ENCODE data around the gene FBXW10B.
A peak's percentile ranks its signal among the peaks of the same experiment; 100 is the strongest.
"Not testable (repeated sequence)": the region's sequence is repeated elsewhere in the genome, so short reads cannot be mapped to it uniquely, and the experiment has no call there.

Gene FBXW10B, protein sequence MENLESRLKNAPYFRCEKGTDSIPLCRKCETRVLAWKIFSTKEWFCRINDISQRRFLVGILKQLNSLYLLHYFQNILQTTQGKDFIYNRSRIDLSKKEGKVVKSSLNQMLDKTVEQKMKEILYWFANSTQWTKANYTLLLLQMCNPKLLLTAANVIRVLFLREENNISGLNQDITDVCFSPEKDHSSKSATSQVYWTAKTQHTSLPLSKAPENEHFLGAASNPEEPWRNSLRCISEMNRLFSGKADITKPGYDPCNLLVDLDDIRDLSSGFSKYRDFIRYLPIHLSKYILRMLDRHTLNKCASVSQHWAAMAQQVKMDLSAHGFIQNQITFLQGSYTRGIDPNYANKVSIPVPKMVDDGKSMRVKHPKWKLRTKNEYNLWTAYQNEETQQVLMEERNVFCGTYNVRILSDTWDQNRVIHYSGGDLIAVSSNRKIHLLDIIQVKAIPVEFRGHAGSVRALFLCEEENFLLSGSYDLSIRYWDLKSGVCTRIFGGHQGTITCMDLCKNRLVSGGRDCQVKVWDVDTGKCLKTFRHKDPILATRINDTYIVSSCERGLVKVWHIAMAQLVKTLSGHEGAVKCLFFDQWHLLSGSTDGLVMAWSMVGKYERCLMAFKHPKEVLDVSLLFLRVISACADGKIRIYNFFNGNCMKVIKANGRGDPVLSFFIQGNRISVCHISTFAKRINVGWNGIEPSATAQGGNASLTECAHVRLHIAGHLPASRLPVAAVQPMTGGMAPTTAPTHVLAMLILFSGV

DNA sequence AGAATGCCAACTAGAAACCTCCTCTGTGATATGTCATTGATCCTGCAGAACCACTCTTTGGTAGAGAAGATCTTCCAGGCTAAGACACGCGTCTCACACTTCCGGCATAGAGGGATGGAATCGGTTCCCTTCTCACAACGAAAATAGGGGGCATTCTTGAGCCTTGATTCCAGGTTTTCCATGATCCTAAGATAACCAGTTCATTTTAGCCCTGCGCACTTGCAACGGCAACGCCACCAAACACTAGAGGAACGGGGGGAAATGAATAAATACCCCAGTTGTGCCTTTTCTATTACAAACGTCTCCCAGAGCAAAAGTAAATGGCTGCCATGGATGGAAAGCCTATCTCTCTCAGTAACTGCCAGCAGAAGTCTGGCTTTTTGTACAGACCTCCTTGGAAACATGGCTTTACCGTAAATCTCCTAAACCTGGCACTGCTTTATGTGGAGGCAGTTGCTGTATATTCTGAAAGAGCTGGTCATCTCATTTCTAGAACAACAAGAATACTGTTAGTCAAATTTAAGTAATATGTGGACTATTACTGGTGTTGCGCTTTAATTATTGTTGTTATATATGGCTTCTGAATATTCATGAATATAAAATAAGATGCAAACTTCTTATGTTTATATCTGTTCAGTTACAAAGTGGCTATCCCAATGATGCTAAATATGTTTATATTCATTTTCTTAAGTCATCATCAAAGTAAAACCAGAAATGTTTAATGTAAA, at the start of gene FBXW10B:
TSS of gene FBXW10B (minus strand) at position 374 of the 728 bp plus-strand sequence. CDS start at position 182, 192 bp downstream.
- not testable (repeated sequence) for DNase-seq

DNA sequence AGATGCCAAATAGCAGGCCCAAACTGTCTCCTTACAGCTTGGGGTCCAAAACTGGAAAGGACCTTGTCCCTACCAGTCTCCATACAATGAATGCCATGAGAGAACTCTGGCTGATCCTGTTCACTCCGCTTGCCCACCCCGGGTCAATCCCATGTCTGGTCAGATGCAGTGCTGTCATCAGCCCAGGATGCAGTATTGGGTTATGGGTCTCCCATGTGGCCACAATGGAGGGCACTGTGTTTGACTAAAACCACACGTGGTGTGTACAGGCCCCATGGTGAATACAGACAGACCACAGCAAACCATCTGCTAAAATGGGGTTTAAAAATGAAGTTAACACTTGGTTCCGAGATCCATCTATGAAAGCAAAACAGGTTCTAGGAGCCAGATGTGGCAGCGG, 44.2 kb upstream of the FBXW10B start:
- DNase-seq: no peak

DNA sequence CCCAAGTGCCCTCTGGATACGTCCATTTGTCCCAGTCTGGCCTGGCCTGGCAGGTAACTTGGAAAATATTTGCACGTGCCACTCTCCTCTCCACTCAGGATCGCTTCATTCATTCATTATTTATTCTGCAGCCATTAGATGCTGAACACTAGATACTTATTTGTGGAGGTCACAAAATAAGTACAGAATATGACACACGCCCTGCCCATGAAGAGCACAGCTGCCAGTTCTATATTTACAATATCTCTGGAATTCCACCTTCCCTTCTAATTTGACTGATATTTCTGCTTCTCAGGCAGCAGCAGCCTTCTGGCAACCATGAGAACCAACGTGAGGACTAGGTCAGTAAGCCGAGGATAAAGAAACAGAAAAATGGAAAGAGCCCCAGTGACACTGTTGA, 43.7 kb upstream of the FBXW10B start:
- no peak for DNase-seq

DNA sequence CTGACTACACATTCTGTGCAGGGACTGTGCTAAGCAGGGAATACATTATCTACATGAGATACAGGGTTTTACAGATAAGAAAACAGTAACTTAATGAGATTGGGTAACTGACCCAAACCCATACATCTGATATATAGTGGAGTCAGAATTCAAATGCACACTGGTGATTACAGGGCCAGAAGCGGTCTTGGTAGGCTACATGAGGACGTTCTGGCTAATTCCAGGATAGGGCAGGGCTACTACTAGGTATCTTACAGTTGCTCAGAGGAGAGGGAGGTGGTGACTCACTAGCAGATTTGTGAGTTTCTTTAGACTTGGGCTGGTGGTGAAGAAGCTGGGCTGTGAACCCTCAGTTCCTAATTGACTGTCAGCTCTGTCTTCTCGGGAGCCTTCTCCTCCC, 43.2 kb upstream of the FBXW10B start:
- no peak for DNase-seq

DNA sequence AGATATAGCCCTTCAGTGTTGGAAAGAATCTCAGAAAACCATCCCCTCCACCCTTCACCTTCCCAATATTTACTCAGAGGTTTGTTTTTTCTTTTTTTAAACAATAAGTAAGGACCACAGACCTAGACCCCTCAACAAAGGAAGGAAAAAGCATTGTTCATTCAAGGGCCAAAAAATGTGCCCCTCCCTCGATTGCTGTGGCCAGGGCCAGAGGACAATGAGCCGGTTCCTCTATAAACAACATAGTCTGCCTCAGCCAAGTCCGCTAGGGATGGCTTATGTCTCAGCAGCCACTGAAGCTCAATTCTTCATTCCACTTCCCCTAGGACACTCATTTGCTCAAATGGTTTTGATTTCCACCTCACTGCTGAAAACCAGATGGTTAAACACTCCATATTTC, 40.6 kb upstream of the FBXW10B start:
- DNase-seq: no peak

DNA sequence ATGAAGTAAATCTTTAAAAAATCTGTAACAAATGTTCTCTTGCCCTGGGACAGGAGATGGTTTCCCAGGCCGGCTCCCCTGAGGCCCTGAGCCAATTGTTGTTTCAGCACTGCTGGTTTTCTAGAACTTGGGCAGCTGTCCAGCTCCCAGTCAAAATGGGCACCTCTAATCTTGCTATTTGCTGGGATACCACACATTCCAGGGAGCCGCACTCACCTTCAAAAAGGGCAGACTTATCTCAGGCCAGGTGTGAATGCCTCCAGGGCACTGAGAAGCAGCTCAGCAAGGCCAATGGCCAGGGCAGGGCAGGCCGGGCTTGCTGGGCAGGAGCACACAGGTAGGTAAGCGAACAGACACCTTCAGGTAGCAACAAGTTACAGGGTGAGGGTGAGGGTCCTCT, 40.2 kb upstream of the FBXW10B start:
- no peak for DNase-seq

DNA sequence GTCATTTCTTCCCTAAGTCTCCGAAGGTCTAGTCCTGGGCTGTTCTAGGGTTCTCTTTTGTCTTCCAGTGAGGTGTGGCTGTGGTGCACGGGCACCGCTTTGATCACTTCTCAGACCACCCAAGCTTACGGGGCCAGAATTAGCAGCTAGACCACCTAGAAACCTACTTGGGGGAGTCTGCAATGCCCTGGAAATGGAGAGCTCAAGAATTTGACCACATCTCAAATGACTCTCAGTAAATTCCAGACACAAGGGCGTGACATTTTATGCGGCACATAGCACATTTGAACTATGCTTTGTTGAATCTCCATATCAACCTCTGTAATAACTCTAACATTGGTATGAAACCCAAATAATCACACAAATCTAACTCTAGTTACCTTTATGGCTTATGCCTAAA, 39.7 kb upstream of the FBXW10B start:
- no peak for DNase-seq

DNA sequence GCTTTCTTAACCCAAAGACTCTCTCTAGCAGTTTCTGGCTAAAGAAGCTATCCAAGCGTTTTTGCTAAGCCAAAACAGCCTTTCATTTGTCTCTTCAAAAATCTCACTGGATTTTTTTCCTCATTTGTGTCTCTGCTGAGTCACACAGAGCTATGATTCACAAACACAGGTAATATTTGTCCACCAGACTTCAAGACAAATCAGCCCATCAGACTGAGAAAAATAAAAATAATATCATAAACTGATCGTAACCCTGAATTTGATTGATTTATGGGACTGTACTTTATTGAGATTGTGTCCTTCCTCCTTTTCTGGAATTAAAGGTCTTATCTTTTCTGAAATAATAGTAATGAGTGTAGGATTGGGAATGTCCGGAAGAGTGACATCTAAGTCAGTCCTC, 38.8 kb upstream of the FBXW10B start:
- no peak for DNase-seq

DNA sequence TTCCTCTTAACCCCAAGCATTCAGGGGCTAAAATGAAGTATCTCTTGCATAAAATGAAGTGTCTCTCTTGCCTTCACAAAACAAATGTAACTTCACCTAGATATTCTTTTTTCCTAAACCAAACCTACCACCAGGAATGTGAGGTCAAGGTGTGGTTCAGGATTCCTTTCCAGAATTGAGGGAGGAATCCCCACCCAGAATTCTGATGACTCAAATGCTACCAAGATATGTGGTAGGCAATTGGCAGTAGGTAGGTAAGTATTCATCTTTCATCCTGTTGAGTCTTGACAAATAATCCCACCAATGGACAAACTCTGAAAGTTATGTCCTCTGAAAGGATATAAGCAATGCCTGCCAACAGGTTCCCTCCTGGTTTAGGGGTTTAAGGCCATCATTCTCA, 38.4 kb upstream of the FBXW10B start:
- DNase-seq: no peak

DNA sequence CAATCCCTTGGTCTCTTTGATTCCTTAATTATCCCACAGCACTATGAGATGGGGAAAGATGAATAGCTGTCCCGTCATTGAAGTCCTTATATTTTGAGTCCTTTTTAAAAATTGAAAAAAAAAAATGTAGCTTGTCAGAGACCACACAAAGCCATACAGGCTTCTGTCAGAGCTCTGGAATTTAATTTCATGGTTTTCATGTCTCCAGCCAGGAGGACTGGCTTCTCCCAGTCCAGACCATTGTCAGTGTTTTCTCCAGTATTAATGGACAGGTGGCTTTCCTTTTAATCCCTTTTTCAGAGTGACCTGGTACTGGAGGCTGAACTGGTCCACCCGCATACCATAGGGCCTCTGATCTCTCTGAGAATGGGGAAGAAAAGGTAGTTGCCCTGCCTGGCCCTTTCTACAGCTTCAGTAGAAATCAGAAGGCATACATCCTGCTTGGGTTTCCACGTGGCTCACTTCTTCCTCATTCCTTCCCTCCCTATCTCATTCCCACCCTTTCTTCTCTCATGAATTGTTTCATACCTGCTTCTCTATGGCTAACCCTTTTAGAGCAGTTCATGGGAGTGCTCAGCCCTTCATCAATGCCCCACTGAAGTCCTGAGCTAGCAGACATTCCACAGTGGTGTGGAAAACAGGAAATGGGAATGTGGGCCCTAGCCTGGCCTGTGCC, 35.5 kb upstream of the FBXW10B start:
- DNase-seq: no peak

DNA sequence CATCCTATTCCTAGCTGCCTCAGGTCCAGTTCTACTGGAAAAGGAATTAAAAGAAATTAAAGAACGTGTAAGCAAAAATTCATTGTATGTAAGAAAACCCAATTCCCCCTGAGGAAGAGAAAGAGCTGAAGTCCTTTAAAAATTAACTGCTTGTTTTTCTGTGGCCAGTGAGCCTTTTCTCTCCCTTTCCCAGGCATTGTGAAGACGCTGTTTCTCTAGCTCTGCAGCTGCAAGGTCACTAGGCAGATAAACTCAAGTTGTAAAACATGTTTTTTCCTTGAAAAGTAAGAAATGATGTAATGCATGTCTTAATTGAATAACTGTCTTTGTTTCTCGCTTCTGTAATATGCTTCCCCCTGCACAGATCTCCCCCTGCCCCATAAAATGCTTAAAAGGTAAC, 34.9 kb upstream of the FBXW10B start:
- DNase-seq: not testable (repeated sequence)

DNA sequence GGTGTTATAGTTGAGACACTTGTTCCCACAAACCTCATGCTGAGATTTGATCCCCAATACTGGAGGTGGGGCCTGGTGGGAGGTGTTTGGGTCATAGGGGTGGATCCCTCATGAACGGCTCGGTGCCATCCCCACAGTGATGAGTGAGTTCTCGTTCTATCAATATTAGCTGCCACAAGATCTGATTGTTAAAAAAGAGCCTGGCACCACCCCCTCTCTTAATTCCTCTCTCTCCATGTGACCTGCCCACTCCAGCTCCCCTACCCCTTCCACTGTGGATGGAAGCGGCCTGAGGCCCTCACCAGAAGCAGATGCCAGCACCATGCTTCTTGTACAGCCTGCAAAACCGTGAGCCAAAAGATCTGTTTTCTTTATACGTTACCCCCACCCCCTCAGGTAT, 33.5 kb upstream of the FBXW10B start:
- no peak for DNase-seq

DNA sequence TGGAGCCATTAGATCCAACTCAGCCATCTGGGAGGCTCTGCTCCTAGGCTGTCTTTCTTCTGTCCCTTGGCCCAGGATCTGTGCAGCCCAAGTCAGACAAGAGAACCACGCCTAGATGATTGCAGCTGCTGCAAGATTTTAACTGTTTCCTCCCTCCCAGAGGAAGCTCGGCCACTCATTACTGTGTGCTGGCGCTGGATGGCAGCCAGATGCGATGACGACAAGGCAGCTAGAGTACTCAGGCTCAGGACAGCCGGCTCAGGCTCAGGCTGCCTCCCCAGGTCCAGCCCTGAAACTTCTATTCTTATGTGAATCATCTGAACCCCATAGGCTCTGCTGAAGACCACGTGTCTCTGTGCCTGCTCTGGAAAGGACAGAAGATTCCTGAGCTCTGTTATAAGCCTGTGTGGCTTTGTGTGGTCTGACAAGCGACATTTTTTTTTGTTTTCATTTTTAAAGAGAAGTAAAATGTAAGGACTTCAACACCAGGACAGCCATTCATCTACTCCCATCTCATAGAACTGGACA, 32.1 kb upstream of the FBXW10B start:
- DNase-seq: peak; percentile 65

DNA sequence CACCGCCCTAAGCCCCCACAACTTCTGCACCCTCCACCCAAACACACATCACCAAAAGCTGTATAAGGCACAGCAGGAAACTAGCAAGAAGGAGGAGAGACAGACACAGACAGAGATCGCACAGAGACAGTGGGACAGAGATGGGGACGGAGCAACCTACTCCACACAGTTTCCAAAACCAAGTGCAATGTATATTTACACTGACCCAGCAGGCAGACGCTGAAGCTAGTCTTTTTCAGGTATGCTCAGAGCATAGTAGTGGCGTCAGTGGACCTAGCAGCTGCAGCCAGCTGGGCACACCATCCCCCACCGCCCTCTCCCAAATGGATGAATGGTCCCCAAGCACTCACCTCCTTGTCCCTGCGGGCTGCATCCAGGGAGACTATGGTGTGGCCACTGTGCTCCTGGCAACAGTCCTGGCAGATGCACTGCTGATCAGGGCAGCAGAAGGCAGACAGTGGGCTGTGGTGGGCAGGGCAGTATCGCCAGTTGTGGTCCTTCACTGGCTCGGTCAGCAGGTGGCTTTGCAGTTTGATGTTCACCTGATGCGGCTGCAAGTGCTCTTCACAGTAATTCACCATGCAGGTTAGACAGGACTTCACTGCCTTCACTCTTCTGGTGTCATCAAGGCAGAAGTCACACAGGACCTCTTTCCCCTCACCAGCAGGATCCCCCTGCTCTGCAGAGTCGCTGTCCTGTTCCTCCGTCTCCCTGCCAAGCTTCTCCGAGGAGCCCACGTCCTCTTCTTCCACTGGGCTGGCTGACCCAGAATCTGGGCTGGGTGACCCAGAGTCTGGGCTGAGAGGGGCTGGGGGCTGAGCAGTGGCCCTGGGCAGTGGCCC, 31.5 kb upstream of the FBXW10B start:
- no peak for DNase-seq

DNA sequence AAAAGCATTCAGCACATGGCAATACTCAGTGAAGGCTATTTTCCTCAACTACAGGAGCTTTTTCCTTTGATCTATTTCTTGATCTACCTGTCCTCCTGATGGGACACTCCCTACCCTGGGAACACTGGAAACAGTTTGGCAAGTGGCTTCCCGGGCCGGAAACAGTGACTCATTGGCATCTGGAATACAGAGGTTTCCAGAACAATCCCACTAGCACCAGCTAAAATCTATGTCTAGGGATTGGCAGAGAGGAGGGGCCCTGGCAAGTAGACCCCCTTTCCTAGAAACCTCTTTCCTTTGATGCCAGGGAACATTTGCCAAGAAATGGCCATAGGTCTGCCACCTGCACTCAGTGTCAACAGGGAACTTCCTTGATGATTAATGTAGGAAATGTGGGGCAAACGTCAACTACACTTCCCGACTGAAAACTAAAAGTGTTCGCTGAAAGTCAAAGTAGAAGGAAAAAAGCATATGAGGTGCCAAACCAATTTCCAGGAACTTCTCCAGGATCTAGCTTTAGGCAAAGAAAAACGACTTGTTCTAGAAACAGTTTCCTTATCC, 30.4 kb upstream of the FBXW10B start:
- DNase-seq: no peak

DNA sequence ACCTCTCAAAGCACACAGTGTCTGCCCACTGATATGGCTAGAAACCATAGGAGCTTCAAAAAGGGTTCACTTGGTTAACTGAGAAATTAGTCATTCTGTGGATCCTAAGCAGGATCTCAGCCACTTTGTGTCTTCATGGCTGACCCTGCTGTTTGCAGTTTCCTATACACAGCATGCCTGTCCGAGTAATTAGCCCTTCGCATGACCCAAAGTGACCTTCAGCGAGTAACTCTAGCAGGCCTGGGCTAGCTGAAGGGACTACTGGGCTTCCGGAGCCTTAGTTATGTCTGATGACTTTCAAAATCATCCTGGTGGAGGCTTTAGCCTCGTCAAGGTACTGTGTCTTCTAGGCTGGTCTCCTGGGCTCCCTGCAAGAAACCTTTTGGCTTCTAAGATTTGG, 28.9 kb upstream of the FBXW10B start:
- no peak for DNase-seq

DNA sequence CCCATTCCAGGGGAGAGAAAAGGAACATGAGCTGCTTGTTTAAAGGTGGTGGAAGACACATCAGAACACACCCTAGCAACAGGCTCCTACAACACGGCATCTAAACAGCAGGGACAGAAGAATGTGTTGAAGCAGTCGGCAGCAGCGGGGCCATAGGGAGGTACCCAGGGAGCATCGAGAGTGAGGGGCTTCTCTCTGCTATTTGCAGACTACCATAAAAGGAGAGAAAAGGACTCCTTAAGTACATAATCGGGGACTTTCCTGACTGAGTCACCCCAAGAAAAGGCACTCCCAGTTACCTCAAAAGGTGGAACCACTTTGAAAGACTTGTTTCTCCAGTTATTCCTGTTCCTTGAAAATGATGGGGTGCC, 26.4 kb upstream of the FBXW10B start:
- not testable (repeated sequence) for DNase-seq

DNA sequence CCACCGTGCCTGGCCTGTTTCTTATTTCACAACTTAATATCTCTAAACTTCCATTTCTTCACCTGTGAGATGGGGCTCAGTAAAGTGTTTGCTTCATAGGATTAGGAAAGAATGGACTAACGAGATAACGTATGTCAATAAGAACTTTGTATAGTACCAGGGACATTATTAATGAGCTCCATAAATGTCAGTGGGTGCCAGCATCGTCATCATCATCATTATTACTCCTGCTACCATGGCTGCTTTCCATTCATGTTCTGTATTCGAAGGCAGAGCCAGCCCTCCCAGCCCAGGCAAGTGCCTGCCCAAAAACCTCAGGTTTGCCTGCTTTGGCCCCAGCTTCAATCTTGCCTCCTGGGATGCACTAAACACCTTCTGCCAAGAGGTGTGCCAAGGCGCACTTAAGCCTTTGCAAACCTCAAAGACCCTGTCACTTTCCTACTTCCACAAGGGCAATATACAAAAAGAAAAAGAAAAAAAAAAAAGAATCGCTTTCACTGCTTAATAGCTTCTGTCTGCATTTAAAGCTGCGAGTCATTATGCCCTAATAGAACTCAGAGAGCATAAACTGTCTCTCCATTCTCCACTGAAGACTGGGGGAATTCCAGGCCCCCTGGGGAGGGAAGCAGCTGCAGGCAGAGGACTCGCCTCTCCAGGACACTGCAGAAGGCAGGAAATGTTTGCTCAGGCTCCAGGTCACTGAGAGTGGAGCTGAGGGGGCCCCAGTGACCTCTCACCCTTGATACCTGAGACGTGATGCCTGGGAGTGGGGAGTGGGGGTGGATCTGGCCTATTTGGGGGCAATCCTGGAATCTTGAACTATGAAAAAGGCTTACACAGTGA, 25.8 kb upstream of the FBXW10B start:
- not testable (repeated sequence) for DNase-seq

DNA sequence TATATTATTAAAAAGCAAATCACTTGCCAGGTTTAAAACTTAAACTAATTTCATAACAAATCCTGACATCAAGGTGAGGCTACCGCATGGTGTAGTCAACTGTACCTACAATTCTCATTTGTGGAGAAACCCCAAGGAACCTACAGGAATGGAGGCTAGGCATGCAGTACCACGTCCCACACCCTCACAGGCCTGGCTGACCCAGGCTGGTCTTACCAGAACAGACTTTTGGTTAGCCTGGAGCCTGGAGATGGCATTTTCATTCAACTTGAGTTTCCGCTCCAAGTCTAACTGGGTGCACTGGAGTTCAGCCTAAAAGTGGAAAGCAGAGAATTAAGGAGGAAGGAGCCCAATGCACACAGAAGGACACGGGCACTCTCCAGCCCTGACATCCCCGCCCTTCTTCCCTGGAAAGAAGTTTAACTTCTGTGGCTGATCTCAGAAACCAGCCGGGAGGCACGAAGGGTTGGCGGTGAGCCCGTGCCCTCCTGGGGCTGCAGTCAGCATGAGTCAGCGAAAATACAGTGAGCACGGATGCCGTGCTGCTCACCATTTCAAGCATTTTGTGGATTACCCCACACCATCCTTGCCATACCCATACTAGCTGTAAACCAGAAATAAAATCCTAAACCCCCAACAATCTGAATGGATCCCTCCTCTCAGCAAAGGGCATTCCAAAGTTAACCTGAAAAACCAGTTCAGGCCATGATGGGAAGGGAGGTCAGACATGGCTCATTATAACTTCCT, 23.2 kb upstream of the FBXW10B start:
- not testable (repeated sequence) for DNase-seq

DNA sequence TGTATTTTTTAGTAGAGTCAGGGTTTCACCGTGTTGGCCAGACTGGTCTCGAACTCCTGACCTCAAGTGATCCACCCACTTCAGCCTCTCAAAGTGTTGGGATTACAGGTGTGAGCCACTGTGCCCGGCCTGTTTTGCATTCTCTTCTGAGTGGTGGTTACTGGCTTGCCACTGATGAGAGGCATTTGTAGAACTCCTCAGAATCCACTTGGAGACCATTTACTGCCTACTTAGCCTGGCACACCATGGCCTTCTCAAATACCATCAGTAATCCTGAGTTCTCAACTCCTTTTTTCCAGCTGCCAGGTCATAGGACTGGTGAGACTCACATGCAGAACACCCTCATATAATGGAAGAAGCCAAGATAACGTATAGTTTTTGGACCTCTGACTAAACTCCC, 22.5 kb upstream of the FBXW10B start:
- DNase-seq: not testable (repeated sequence)
